Mesenchymal stem cell (in vitro differentiated cells and primary cell): ENCODE measurements around the gene CATSPERD.

ENCODE experiments used
- DNase-seq: peaks from one replicate; pipeline ENCODE4 v3.0.0-alpha.2; 2013
- H2AFZ ChIP-seq: one replicate; pipeline ENCODE4 v1.6.1; 2013; ENCODE audit warnings: low read depth, mild to moderate bottlenecking, control low read depth, inconsistent platforms, low read length, moderate library complexity
- H2AK5ac ChIP-seq: 2 replicates; pipeline ENCODE4 v1.6.1; 2013; ENCODE audit warnings: low read length, moderate library complexity, mild to moderate bottlenecking, inconsistent platforms; ENCODE audit not compliant: severe bottlenecking
- H2BK120ac ChIP-seq: one replicate; pipeline ENCODE4 v1.6.1; 2013; ENCODE audit warnings: low read depth, mild to moderate bottlenecking, inconsistent platforms, low read length, moderate library complexity
- H2BK12ac ChIP-seq, 2 experiments: one replicate each; pipeline ENCODE4 v1.6.1; 2013; ENCODE audit warnings: inconsistent platforms in 2 of 2, low read length in 2 of 2, mild to moderate bottlenecking in 2 of 2, moderate library complexity in 2 of 2, control low read depth in 1 of 2
- H2BK15ac ChIP-seq: one replicate; pipeline ENCODE4 v1.6.1; 2013; ENCODE audit warnings: mild to moderate bottlenecking, low read depth, inconsistent platforms; ENCODE audit not compliant: poor library complexity, severe bottlenecking
- H2BK5ac ChIP-seq: 2 replicates; pipeline ENCODE4 v1.6.1; 2013; ENCODE audit warnings: low read depth, mild to moderate bottlenecking, low read length, control low read depth, inconsistent platforms; ENCODE audit not compliant: poor library complexity, severe bottlenecking
- H3K14ac ChIP-seq, 2 experiments: one replicate each; pipeline ENCODE4 v1.6.1; 2013; ENCODE audit warnings: inconsistent platforms in 2 of 2, low read length in 2 of 2, control low read depth in 1 of 2, mild to moderate bottlenecking in 1 of 2, moderate library complexity in 1 of 2
- H3K18ac ChIP-seq, 2 experiments: one replicate each; pipeline ENCODE4 v1.6.1; 2013; ENCODE audit warnings: inconsistent platforms in 2 of 2, low read length in 2 of 2, control low read depth in 1 of 2, low read depth in 1 of 2, mild to moderate bottlenecking in 1 of 2
- H3K23ac ChIP-seq, 2 experiments: one replicate each; pipeline ENCODE4 v1.6.1; 2013; ENCODE audit warnings: inconsistent platforms in 2 of 2, low read length in 2 of 2, mild to moderate bottlenecking in 2 of 2, moderate library complexity in 2 of 2, control low read depth in 1 of 2
- H3K27ac ChIP-seq: 2 replicates; pipeline ENCODE4 v1.5.1; 2013; ENCODE audit warnings: mild to moderate bottlenecking, moderate library complexity, low read length, control low read depth, inconsistent platforms; ENCODE audit not compliant: poor library complexity, severe bottlenecking
- H3K27me3 ChIP-seq, 2 experiments: 2 replicates each; pipeline versions ENCODE4 v1.6.1 to v1.7.0; 2013; ENCODE audit warnings: low read length in 2 of 2, mild to moderate bottlenecking in 2 of 2, moderate library complexity in 2 of 2, control low read depth in 1 of 2, inconsistent platforms in 1 of 2; ENCODE audit not compliant: control insufficient read depth in 1 of 2, insufficient read depth in 1 of 2
- H3K36me3 ChIP-seq, 2 experiments: 2 replicates each; pipeline versions ENCODE4 v1.6.1 to v1.7.0; 2013; ENCODE audit warnings: low read length in 2 of 2, control low read depth in 1 of 2, inconsistent platforms in 1 of 2, low read depth in 1 of 2, mild to moderate bottlenecking in 1 of 2; ENCODE audit not compliant: insufficient read depth in 2 of 2, control insufficient read depth in 1 of 2
- H3K4ac ChIP-seq, 2 experiments: one replicate each; pipeline ENCODE4 v1.6.1; 2013; ENCODE audit warnings: inconsistent platforms in 2 of 2, low read length in 2 of 2, mild to moderate bottlenecking in 2 of 2, moderate library complexity in 2 of 2, control low read depth in 1 of 2, low read depth in 1 of 2
- H3K4me1 ChIP-seq: 2 replicates; pipeline ENCODE4 v1.6.1; 2013; ENCODE audit warnings: low read depth, low read length, control low read depth; ENCODE audit not compliant: control insufficient read depth, insufficient read depth
- H3K4me2 ChIP-seq: 2 replicates; pipeline ENCODE4 v1.6.1; 2013; ENCODE audit warnings: low read length, mild to moderate bottlenecking, inconsistent platforms; ENCODE audit not compliant: poor library complexity, severe bottlenecking
- H3K4me3 ChIP-seq, 2 experiments: 2 replicates each; pipeline versions ENCODE4 v1.5.1 to v1.7.0; 2013; ENCODE audit warnings: low read length in 2 of 2, mild to moderate bottlenecking in 2 of 2, control low read depth in 1 of 2, low read depth in 1 of 2; ENCODE audit not compliant: insufficient read depth in 1 of 2
- H3K79me1 ChIP-seq: replicated peaks from 2 replicates; pipeline ENCODE4 v1.6.1; 2013; ENCODE audit warnings: mild to moderate bottlenecking, control low read depth, low read length, inconsistent platforms; ENCODE audit not compliant: poor library complexity, severe bottlenecking
- H3K9ac ChIP-seq: 2 replicates; pipeline ENCODE4 v1.7.0; 2013; ENCODE audit warnings: mild to moderate bottlenecking, low read length, moderate library complexity
- H3K9me3 ChIP-seq: 2 replicates; pipeline ENCODE4 v1.7.0; 2013; ENCODE audit warnings: mild to moderate bottlenecking, low read length; ENCODE audit not compliant: control insufficient read depth
- H4K8ac ChIP-seq: one replicate; pipeline ENCODE4 v1.6.1; 2013; ENCODE audit warnings: inconsistent platforms, mild to moderate bottlenecking, low read length, moderate library complexity
- H4K91ac ChIP-seq: one replicate; pipeline ENCODE4 v1.6.1; 2013; ENCODE audit warnings: mild to moderate bottlenecking, low read length, inconsistent platforms
- WGBS: methylation state at CpG from one replicate; pipeline ENCODE4 v1.1.7; 2013; ENCODE audit warnings: mixed read lengths; 5-methylcytosine and 5-hydroxymethylcytosine counted together

The CATSPERD gene

DNA sequence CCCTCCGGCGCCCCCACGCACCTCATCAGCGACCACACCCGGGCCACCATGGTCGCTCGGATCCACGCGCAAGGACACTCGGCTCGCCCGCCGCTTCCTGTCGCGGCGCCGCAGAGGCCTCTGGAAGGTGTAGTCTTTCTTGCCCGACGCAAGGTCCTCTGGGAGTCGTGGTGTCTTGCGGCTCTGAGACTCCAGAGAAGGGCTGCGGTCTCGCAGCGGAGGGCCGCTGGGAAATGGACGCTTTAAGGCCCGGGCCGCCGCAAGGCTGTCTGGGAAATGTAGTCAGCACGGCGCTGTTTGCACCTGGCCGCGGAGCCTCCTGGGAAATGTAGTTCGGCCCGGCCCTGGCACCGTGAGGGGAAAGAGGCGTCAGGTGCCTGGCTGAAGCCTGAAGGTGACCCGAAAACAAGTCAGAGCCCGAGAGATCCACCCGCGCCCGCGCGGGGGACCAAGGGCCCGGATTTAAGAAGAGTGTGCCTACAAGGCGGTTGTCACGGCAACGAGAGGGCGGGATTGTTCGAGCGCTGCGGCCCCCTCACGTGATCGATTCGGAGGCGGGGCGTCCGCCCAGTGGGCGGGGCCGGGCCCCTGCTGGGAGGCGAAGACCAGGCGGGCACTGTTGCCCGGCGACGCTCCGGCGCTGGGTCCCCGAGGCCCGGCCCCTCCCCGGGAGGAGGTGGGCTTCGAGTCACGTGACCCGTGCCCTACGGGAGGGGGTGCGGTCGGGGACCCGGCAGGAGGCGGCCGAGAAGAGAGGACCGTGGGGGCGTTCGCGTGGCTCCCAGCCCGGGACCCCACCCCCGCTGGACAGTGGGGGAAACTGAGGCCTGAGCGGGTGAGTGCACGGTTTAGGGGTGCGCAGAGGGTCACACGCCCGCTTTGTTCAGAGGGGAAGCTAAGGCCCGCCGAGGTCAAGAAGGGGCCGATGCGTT lies 39.7 kb upstream of the CATSPERD start, which contains the start of the genes HSD11B1L and MICOS13:
Gene HSD11B1L, plus strand, starts transcription at position 591 of the 932 bp plus-strand sequence. CDS start 3,806 bp downstream, outside the sequence.
Gene MICOS13, minus strand, starts transcription at position 80 of the 932 bp plus-strand sequence. Its CDS starts 30 bp downstream, at position 50.
- H4K8ac ChIP-seq: peak within 1 kb of the TSS; percentile 85
- H3K79me1 ChIP-seq: peaks cover 29% of the 10 kb centered on the region
- H3K23ac ChIP-seq: peak within 1 kb of the TSS in 1 of 2 experiments; percentile 90
- peak within 1 kb of the TSS; percentile 41 to 94 for H3K4ac ChIP-seq
- no peaks in the 10 kb centered on the region for H3K27me3 ChIP-seq
- peak within 1 kb of the TSS; percentile 3 for H2AK5ac ChIP-seq
- H3K14ac ChIP-seq: peak within 1 kb of the TSS in 1 of 2 experiments; percentile 90
- no peaks in the 10 kb centered on the region for H3K9me3 ChIP-seq
- H2BK12ac ChIP-seq: peak within 1 kb of the TSS; percentile 55 to 61
- peak within 1 kb of the TSS; percentile 96 for H3K9ac ChIP-seq
- peak; percentile 99 for DNase-seq
- peak within 1 kb of the TSS; percentile 70 for H4K91ac ChIP-seq
- H2AFZ ChIP-seq: peak within 1 kb of the TSS; percentile 29
- H3K4me3 ChIP-seq: peak within 1 kb of the TSS; percentile 74 to 99
- WGBS: 3% methylated on average over 92 of the region's 94 CpGs
- peak within 1 kb of the TSS; percentile 87 for H3K4me2 ChIP-seq
- H3K4me1 ChIP-seq: peaks cover 23% of the 10 kb centered on the region
- peak within 1 kb of the TSS; percentile 66 for H2BK5ac ChIP-seq
- H3K27ac ChIP-seq: peak within 1 kb of the TSS; percentile 80
- H2BK15ac ChIP-seq: peak within 1 kb of the TSS; percentile 60
- H3K36me3 ChIP-seq: peaks cover 5 to 25% of the 10 kb centered on the region in 2 experiments
- H3K18ac ChIP-seq: peak within 1 kb of the TSS; percentile 88 to 92
- peak within 1 kb of the TSS; percentile 78 for H2BK120ac ChIP-seq

DNA sequence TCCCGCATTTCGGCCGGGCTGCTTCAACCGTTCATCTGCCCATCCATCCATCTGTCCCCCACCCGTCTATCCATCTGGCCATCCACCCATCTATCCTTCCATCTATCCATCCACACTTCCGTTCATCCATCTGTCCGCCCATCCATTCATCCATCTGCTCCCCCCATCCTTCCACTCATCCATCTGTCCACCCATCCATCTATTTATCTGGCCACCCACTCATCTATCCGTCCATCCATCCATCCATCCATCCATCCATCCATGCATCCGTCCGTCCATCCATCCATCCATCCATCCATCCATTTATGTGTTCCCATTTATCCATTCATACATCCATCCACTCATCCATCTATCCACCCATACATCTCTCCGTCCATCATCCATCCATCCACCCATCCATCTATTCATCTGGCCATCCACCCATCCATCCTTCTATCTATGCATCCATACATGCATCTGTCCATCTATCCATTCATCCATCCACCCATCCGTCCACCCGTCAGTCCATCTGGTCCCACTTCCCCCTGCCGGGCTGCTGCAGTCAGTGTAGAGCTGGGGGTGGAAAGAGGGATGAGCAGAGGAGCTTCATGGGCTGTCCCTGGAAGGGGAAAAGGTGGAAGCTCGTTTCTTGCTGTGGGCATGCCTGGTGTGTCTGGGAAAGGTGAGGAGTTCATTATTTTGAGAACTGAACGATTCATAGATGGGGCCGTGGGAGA lies 38.9 kb upstream of the CATSPERD start:
- H2BK120ac ChIP-seq: no peak overlapping the region
- peak overlapping the region; percentile 96 for H3K9ac ChIP-seq
- H3K27ac ChIP-seq: no peak overlapping the region
- peak overlapping the region in 1 of 2 experiments; percentile 88 for H3K18ac ChIP-seq
- no peak for DNase-seq
- peak overlapping the region in 1 of 2 experiments; percentile 94 for H3K4ac ChIP-seq
- H2AFZ ChIP-seq: peak overlapping the region; percentile 29
- H3K4me1 ChIP-seq: peaks cover 28% of the 10 kb centered on the region
- H2BK12ac ChIP-seq: peak overlapping the region in 1 of 2 experiments; percentile 61
- peak overlapping the region in 1 of 2 experiments; percentile 35 for H3K23ac ChIP-seq
- no peak overlapping the region for H2AK5ac ChIP-seq
- no peaks in the 10 kb centered on the region for H3K9me3 ChIP-seq
- peak overlapping the region; percentile 70 for H4K91ac ChIP-seq
- peaks cover 5 to 25% of the 10 kb centered on the region in 2 experiments for H3K36me3 ChIP-seq
- peak overlapping the region; percentile 87 for H3K4me2 ChIP-seq
- WGBS: 81% methylated on average over 17 of the region's 17 CpGs
- H3K79me1 ChIP-seq: peaks cover 29% of the 10 kb centered on the region
- peak overlapping the region; percentile 74 for H4K8ac ChIP-seq
- no peaks in the 10 kb centered on the region for H3K27me3 ChIP-seq
- no peak overlapping the region for H2BK15ac ChIP-seq
- H3K4me3 ChIP-seq: peak overlapping the region; percentile 65 to 99
- no peak overlapping the region for H2BK5ac ChIP-seq
- H3K14ac ChIP-seq: peak overlapping the region in 1 of 2 experiments; percentile 57

DNA sequence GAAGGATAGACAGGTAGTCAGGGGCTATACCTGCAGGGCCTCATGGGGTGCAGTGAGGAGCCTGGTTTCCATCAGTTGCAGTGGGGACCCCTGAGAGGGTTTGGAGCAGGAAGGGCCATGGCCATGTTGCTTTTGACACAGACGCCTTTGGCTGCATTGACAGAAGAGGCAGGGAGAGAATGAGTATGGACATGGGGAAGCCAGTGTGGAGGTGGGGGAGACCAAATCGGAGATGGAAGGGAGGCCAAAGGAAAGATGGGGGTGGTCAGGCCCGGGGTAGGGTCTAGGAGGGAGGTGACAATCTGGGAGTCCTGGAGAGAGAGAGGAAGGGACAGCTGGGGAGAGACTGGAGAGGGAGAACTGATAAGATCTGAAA lies 38.3 kb upstream of the CATSPERD start:
- peak overlapping the region; percentile 53 for H2AK5ac ChIP-seq

More for the DNA sequence above, 38.3 kb upstream of the CATSPERD start:
- Histone ChIP-seq H3K4me1 (peaks cover 30% of the 10 kb centered on the region), H3K27me3 (no peaks in the 10 kb centered on the region), H2BK15ac (no peak overlapping the region), H3K4ac (no peak overlapping the region), H3K23ac (no peak overlapping the region), H3K14ac (no peak overlapping the region), H2BK12ac (no peak overlapping the region), H3K9ac (no peak overlapping the region), H3K9me3 (no peaks in the 10 kb centered on the region), H3K4me2 (no peak overlapping the region), H2BK120ac (no peak overlapping the region), H3K79me1 (peaks cover 29% of the 10 kb centered on the region), H3K36me3 (peaks cover 5 to 21% of the 10 kb centered on the region in 2 experiments), H4K91ac (no peak overlapping the region), H3K27ac (no peak overlapping the region), H2AFZ (no peak overlapping the region), H4K8ac (no peak overlapping the region), H3K4me3 (peak overlapping the region in 1 of 2 experiments; percentile 99), H3K18ac (no peak overlapping the region), H2BK5ac (no peak overlapping the region)
- no peak for DNase-seq
- 92% methylated on average over 3 of the region's 3 CpGs for WGBS
